K562 (cell line): ENCODE data around the gene LCNL1. TPM values are rescaled to one million over a fixed set of nuclear protein-coding genes. Genes with fewer than 3 reads are reported as not detected.

Experiments
- ATAC-seq: fragments of 200-7000 bp; cut with Tn5 transposase; 3 replicates; pipeline ENCODE4 v1.9.1; 2020; ENCODE audit warnings: moderate library complexity
- BruUV-seq: library from RNA; stranded (reverse); fragments of 400-500 nt; replicated peaks from 2 replicates; lab custom pipeline; 2021; lab: Mats Ljungman, UMichigan
- CTCF ChIA-PET: fragments of 300-600 bp; formaldehyde crosslinking; extraction: SDS; loops from one replicate; lab custom pipeline; 2021; ENCODE audit warnings: low intra/inter-chr PET ratio; lab: Yijun Ruan, JAX
- POLR2A ChIA-PET: fragments of 300-600, 350-650 bp; sonication (Branson Sonifier 250); formaldehyde crosslinking; extraction: SDS; loops from one replicate; lab custom pipeline; 2021; ENCODE audit warnings: antibody characterized with exemption, inconsistent platforms; lab: Yijun Ruan, JAX
- DNase-seq, 4 experiments: peaks; one replicate each; pipeline versions ENCODE4 v3.0.0 to v3.0.0-alpha.2; 2011 to 2018; ENCODE audit warnings: low spot score in 3 of 4, mixed read lengths in 3 of 4; ENCODE audit errors: extremely low read depth in 1 of 4
- FAIRE-seq: peaks from 2 replicates; lab custom pipeline; 2011; peaks lifted over from hg19 to GRCh38; lab: Jason Lieb, UNC
- H2AFZ ChIP-seq: 2 replicates; pipeline ENCODE4 v1.6.0; 2011; ENCODE audit warnings: low read depth, low read length, control low read depth, inconsistent platforms
- H3K27ac ChIP-seq: fragments of 200-600 bp; 3 replicates; pipeline ENCODE4 v1.8.0; 2011; ENCODE audit warnings: low read depth, mild to moderate bottlenecking, control low read depth, inconsistent platforms, low read length, moderate library complexity, mixed read lengths; ENCODE audit errors: extremely low read depth
- H3K27me3 ChIP-seq, 2 experiments: fragments of 300-600 bp in 1 of 2; 2 replicates in 1 of 2; 3 replicates in 1 of 2; pipeline versions ENCODE4 v1.6.0 to v1.8.0; 2011; ENCODE audit warnings: inconsistent platforms in 2 of 2, low read length in 2 of 2, mild to moderate bottlenecking in 1 of 2, mixed read lengths in 1 of 2, moderate library complexity in 1 of 2; ENCODE audit not compliant: control insufficient read depth in 2 of 2, insufficient read depth in 2 of 2
- H3K36me3 ChIP-seq: fragments of 300-600 bp; 3 replicates; pipeline ENCODE4 v1.8.0; 2011; ENCODE audit warnings: mild to moderate bottlenecking, low read length, inconsistent platforms; ENCODE audit not compliant: control insufficient read depth, insufficient read depth
- H3K4me1 ChIP-seq, 2 experiments: fragments of 200-600 bp in 1 of 2; replicated peaks in 1 of 2; 2 replicates in 1 of 2; 3 replicates in 1 of 2; pipeline versions ENCODE4 v1.5.1 to v1.8.0; 2011; ENCODE audit warnings: inconsistent platforms in 2 of 2, low read length in 2 of 2, mild to moderate bottlenecking in 1 of 2, mixed read lengths in 1 of 2, moderate library complexity in 1 of 2; ENCODE audit not compliant: control insufficient read depth in 2 of 2, insufficient read depth in 2 of 2
- H3K4me2 ChIP-seq: 2 replicates; pipeline ENCODE4 v1.6.1; 2011; ENCODE audit warnings: low read length, control low read depth, inconsistent platforms, mixed read lengths; ENCODE audit not compliant: insufficient read depth
- H3K4me3 ChIP-seq: fragments of 200-600 bp; sonication (generic), shearing (Covaris generic); 2 replicates; pipeline ENCODE4 v1.5.1; 2016; ENCODE audit warnings: control low read depth, inconsistent platforms
- H3K79me2 ChIP-seq: fragments of 200-600 bp; 3 replicates; pipeline ENCODE4 v1.8.0; 2011; ENCODE audit warnings: low read length, inconsistent platforms; ENCODE audit not compliant: control insufficient read depth, insufficient read depth
- H3K9ac ChIP-seq, 2 experiments: 2 replicates each; pipeline versions ENCODE4 v1.6.0 to v1.6.1; 2011; ENCODE audit warnings: low read depth in 2 of 2, low read length in 2 of 2, control low read depth in 1 of 2, inconsistent platforms in 1 of 2, mild to moderate bottlenecking in 1 of 2, mixed read lengths in 1 of 2; ENCODE audit not compliant: insufficient read depth in 1 of 2
- H3K9me1 ChIP-seq: one replicate; pipeline ENCODE4 v1.6.0; 2011; ENCODE audit warnings: inconsistent platforms, mild to moderate bottlenecking, low read length, moderate library complexity; ENCODE audit not compliant: control insufficient read depth, insufficient read depth
- H3K9me3 ChIP-seq: replicated peaks from 2 replicates; pipeline ENCODE4 v1.5.1; 2011; ENCODE audit warnings: low read depth, low read length, inconsistent platforms; ENCODE audit not compliant: control insufficient read depth, insufficient read depth
- H4K20me1 ChIP-seq: replicated peaks from 2 replicates; pipeline ENCODE4 v1.6.1; 2011; ENCODE audit warnings: low read length, inconsistent platforms, mixed read lengths; ENCODE audit not compliant: control insufficient read depth, insufficient read depth
- ADNP ChIP-seq: fragments of 200-800 bp; sonication (Bioruptor generic); IDR thresholded peaks from 2 replicates; pipeline ENCODE4 v1.6.1; 2016; ENCODE audit warnings: missing genetic modification characterization, missing compliant biosample characterization
- DDX20 ChIP-seq: fragments of 450-650 bp; IDR thresholded peaks from 2 replicates; pipeline ENCODE4 v1.6.1; 2016; ENCODE audit warnings: missing genetic modification characterization, low read depth, mild to moderate bottlenecking, missing compliant biosample characterization, moderate library complexity
- GATAD2B ChIP-seq: fragments of 450-650 bp; IDR thresholded peaks from 2 replicates; pipeline ENCODE4 v1.6.1; 2017; ENCODE audit warnings: mild to moderate bottlenecking, borderline replicate concordance
- KAT7 ChIP-seq: sonication (generic); formaldehyde crosslinking; IDR thresholded peaks from 2 replicates; pipeline ENCODE4 v1.8.0; 2022; ENCODE audit warnings: missing genetic modification reagents, mild to moderate bottlenecking, borderline replicate concordance
- KDM1A ChIP-seq, 2 experiments: fragments of 450-650 bp; IDR thresholded peaks; 2 replicates each; pipeline ENCODE4 v1.6.1; 2016; ENCODE audit warnings: mild to moderate bottlenecking in 2 of 2
- POLR2AphosphoS2 ChIP-seq: IDR thresholded peaks from 2 replicates; pipeline ENCODE4 v1.6.1; 2012; ENCODE audit warnings: low read length, improper control_type of control experiment
- POU5F1 ChIP-seq: fragments of 150-350 bp; IDR thresholded peaks from 2 replicates; pipeline ENCODE4 v1.6.1; 2014; ENCODE audit warnings: borderline replicate concordance, low read length, low read depth, mild to moderate bottlenecking; ENCODE audit not compliant: partially characterized antibody
- RBM39 ChIP-seq: fragments of 200-400 bp; formaldehyde crosslinking; optimal IDR thresholded peaks from 2 replicates; pipeline ENCODE3; 2018; ENCODE audit warnings: low read depth, low read length
- SMARCA5 ChIP-seq: fragments of 450-650 bp; IDR thresholded peaks from 2 replicates; pipeline ENCODE4 v1.6.1; 2016
- TEAD1 ChIP-seq, 2 experiments: fragments of 450-650 bp in 1 of 2; sonication (generic) in 1 of 2; formaldehyde crosslinking; IDR thresholded peaks; 2 replicates each; pipeline versions ENCODE4 v1.4.0 to v1.8.0; 2020 to 2022; ENCODE audit warnings: mild to moderate bottlenecking in 2 of 2, missing genetic modification reagents in 1 of 2
- ZNF146 ChIP-seq: IDR thresholded peaks from one replicate; pipeline ENCODE4 v1.6.1; 2018; ENCODE audit warnings: missing compliant biosample characterization; ENCODE audit not compliant: unreplicated experiment
- ZNF197 ChIP-seq: fragments of 200-800 bp; sonication (Bioruptor generic); IDR thresholded peaks from 2 replicates; pipeline ENCODE4 v1.6.1; 2016; ENCODE audit warnings: low read depth, missing genetic modification characterization, missing compliant biosample characterization
- WGBS: fragments of 100-300 bp; shearing (Covaris generic); methylation state at CpG from one replicate; pipeline ENCODE4 v1.1.6; 2016; ENCODE audit warnings: low coverage, mixed read lengths; ENCODE audit not compliant: insufficient coverage; ENCODE audit errors: missing lambda C conversion rate; 5-methylcytosine and 5-hydroxymethylcytosine counted together
- in situ Hi-C: fragments of 300-500 bp; cut with MboI; formaldehyde crosslinking; loops from 4 replicates; pipeline ENCODE4 v1.15.0; 2018; ENCODE audit warnings: inconsistent platforms, mixed read lengths
- intact Hi-C: fragments of 100-400 bp; cut with micrococcal nuclease; formaldehyde crosslinking; loops from 2 replicates; pipeline ENCODE4 v1.14.2; 2022
- polyA plus RNA-seq, 8 experiments: library from polyadenylated mRNA; depleted of rRNA in 4 of 8; stranded (reverse) in 5 of 8; unstranded in 3 of 8; fragments of >200 nt; fragmentation: Nextera tagmentation in 2 of 8; fragmentation: Illumina TruSeq in 1 of 8; extraction: Ambion mirVana in 2 of 8; extraction: Trizol in 1 of 8; gene quantifications; 2 replicates each; pipeline versions ENCODE4 v1.2.1 to v1.2.3, GENCODE V29; 2011 to 2014; ENCODE audit warnings: inconsistent platforms in 1 of 8, missing spikeins in 1 of 8
- total RNA-seq, 7 experiments: library from RNA; depleted of rRNA in 6 of 7; stranded (reverse); fragments of >200 nt in 6 of 7; fragmentation: Illumina TruSeq in 2 of 7; extraction: Trizol in 2 of 7; gene quantifications; 2 replicates each; pipeline versions ENCODE4 v1.2.1 to v1.2.3, GENCODE V29; 2011 to 2021; ENCODE audit warnings: low replicate concordance in 1 of 7
- TF ChIP-seq, protein P1 (sequence below): fragments of 450-650 bp; IDR thresholded peaks from 2 replicates; pipeline ENCODE4 v1.6.1; 2018; ENCODE audit not compliant: partially characterized antibody

LCNL1 gene
- total and polyA plus RNA-seq, 9 of the 15 experiments (the other 6 are each of a cell fraction or from before 2014, with no cell fraction given), result 0.04 to 0.16 (median 0.04) TPM; not detected in 4

DNA sequence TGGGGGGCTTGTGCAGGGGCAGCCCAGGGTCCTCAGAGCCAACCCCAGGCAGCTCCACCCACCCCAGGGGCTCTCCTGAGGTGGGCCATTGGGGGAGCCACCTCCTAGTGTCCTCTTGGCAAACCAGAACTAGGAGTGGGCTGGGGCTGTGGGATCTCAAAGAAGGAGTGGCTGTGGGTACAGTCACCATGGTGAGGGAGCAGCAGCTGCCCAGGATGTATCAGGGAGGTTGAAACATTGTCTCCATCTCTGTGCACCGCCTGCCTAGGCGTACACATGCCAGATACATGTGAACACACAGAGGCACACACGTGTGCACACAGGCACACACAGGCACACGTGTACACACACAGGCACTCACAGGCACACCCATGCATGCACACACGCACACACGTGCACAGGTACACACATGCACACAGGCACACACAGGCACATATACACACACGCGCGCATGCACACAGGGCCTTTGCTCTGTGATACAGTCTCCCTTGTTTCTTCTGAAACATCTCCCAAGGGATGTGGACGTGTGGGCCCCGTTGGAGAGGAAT, 20.0 kb upstream of the LCNL1 start:
- WGBS, result 86% methylated on average over 11 of the region's 11 CpGs
- H3K4me3 ChIP-seq, result no peak overlapping the region
- no peaks in the 10 kb centered on the region for H4K20me1 ChIP-seq
- peak overlapping the region in 1 of 2 experiments; percentile 66; a peak in 2 of 4 replicates for H3K9ac ChIP-seq
- H3K4me1 ChIP-seq, result peaks cover 26 to 77% of the 10 kb centered on the region in 2 experiments; a peak in 4 of 5 replicates
- H2AFZ ChIP-seq, result no peak overlapping the region
- no peak overlapping the region for H3K4me2 ChIP-seq
- H3K27me3 ChIP-seq, result no peaks in the 10 kb centered on the region
- no peak for ATAC-seq
- H3K27ac ChIP-seq, result no peak overlapping the region
- FAIRE-seq, result peak; percentile 42
- in situ Hi-C loops, result no loop called here
- DNase-seq, result no peak
- H3K9me1 ChIP-seq, result no peaks in the 10 kb centered on the region
- TF ChIP-seq TEAD1 (CRISPR knock-in tag; IDR thresholded peaks at IDR 0.05) (no peak), KDM1A (IDR thresholded peaks at IDR 0.05) (peak in 1 of 2 experiments; percentile 93; a peak in 2 of 4 replicates)
- intact Hi-C loops, result no loop called here
- CTCF ChIA-PET, result no interaction called here
- H3K36me3 ChIP-seq, result no peaks in the 10 kb centered on the region
- no TSS peak for BruUV-seq
- H3K79me2 ChIP-seq, result no peaks in the 10 kb centered on the region
- POLR2A ChIA-PET, result interaction anchor here (0.6 to 0.7 kb wide), 2 partner anchors 37 to 65 kb away, joined by 3 read pairs; no protein-coding TSS in a partner anchor
- H3K9me3 ChIP-seq, result no peaks in the 10 kb centered on the region

DNA sequence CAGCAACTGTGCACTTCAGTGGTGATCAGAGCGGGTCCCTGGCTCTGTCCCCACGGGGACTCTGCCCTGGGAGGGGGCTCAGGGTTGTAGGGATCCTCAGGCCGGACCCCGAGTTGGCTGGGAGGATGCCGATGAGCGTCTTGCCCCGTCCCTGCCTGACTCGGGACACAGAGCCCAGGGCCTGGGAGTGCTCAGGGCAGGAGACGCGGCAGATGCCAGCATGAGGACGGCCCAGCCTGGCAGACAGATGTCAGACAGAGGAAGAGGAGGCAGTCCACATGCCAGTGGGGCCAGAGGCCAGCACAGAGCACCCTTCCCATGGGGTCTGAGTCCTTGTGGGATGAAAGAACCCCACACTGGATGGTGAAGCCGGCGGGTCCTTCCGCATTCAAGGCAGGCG, 19.5 kb upstream of the LCNL1 start:
- intact Hi-C loops (no loop called here), in situ Hi-C loops (no loop called here)
- Histone ChIP-seq H2AFZ (no peak overlapping the region), H3K4me2 (no peak overlapping the region), H3K9me3 (no peaks in the 10 kb centered on the region), H3K9me1 (no peaks in the 10 kb centered on the region), H3K9ac (0 out of 4 replicates have a peak overlapping the region, but pooled peaks of 1 of the 2 experiments have one; percentile 3), H3K27me3 (no peaks in the 10 kb centered on the region), H3K27ac (no peak overlapping the region), H4K20me1 (no peaks in the 10 kb centered on the region), H3K36me3 (no peaks in the 10 kb centered on the region), H3K79me2 (no peaks in the 10 kb centered on the region), H3K4me3 (no peak overlapping the region), H3K4me1 (peaks cover 26 to 77% of the 10 kb centered on the region in 2 experiments; a peak in 4 of 5 replicates)
- no TSS peak for BruUV-seq
- ATAC-seq, result no peak
- POLR2A ChIA-PET, result no interaction called here
- CTCF ChIA-PET, result no interaction called here
- DNase-seq, result no peak
- WGBS, result 90% methylated on average over 10 of the region's 15 CpGs
- no peak for FAIRE-seq
- TF ChIP-seq SMARCA5, result no peak
- no peak for TF ChIP-seq RBM39
- TF ChIP-seq ADNP (tag), result no peak
- TF ChIP-seq DDX20, result no peak
- TF ChIP-seq ZNF197 (CRISPR knock-in tag), result no peak
- TF ChIP-seq GATAD2B, result no peak
- TF ChIP-seq, protein P1, sequence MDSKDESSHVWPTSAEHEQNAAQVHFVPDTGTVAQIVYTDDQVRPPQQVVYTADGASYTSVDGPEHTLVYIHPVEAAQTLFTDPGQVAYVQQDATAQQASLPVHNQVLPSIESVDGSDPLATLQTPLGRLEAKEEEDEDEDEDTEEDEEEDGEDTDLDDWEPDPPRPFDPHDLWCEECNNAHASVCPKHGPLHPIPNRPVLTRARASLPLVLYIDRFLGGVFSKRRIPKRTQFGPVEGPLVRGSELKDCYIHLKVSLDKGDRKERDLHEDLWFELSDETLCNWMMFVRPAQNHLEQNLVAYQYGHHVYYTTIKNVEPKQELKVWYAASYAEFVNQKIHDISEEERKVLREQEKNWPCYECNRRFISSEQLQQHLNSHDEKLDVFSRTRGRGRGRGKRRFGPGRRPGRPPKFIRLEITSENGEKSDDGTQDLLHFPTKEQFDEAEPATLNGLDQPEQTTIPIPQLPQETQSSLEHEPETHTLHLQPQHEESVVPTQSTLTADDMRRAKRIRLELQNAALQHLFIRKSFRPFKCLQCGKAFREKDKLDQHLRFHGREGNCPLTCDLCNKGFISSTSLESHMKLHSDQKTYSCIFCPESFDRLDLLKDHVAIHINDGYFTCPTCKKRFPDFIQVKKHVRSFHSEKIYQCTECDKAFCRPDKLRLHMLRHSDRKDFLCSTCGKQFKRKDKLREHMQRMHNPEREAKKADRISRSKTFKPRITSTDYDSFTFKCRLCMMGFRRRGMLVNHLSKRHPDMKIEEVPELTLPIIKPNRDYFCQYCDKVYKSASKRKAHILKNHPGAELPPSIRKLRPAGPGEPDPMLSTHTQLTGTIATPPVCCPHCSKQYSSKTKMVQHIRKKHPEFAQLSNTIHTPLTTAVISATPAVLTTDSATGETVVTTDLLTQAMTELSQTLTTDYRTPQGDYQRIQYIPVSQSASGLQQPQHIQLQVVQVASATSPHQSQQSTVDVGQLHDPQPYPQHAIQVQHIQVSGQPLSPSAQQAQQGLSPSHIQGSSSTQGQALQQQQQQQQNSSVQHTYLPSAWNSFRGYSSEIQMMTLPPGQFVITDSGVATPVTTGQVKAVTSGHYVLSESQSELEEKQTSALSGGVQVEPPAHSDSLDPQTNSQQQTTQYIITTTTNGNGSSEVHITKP, result no peak
- TF ChIP-seq POU5F1, result no peak
- no peak for TF ChIP-seq KAT7
- TF ChIP-seq POLR2AphosphoS2, result no peak
- no peak for TF ChIP-seq ZNF146 (CRISPR knock-in tag)
